GM23338 (cell line): ENCODE data around the gene BFSP2.

Source experiments
- CREB1 ChIP-seq: fragments of 250-450 bp; sonication (Bioruptor Pico); IDR thresholded peaks from 2 replicates; pipeline ENCODE4 v1.5.0; 2020; ENCODE audit warnings: low read depth, mild to moderate bottlenecking, moderate library complexity
- EZH2 ChIP-seq: fragments of 200-600 bp; sonication (generic); IDR thresholded peaks from one replicate; pipeline ENCODE4 v1.8.0; 2017; ENCODE audit warnings: antibody characterized with exemption, mild to moderate bottlenecking, low read depth; ENCODE audit not compliant: unreplicated experiment
- EZH2phosphoT487 ChIP-seq: fragments of 200-600 bp; sonication (generic); IDR thresholded peaks from one replicate; pipeline ENCODE4 v1.8.1; 2018; ENCODE audit warnings: antibody characterized with exemption; ENCODE audit not compliant: unreplicated experiment
- POLR2AphosphoS5 ChIP-seq: IDR thresholded peaks from 2 replicates; pipeline ENCODE4 v1.6.1; 2016; ENCODE audit warnings: antibody characterized with exemption, low read depth
- TF ChIP-seq, protein P1 (sequence below): IDR thresholded peaks from one replicate; pipeline ENCODE4 v1.6.1; 2018; ENCODE audit warnings: antibody characterized with exemption; ENCODE audit not compliant: unreplicated experiment
- TF ChIP-seq, protein P2 (sequence below), 2 experiments: fragments of 200-600 bp in 1 of 2; sonication (generic) in 1 of 2; conservative IDR thresholded peaks; 2 replicates each; pipeline versions ENCODE4 v1.5.1 to v1.6.1; 2016 to 2017; ENCODE audit warnings: antibody characterized with exemption in 2 of 2, low read depth in 2 of 2, mild to moderate bottlenecking in 2 of 2, moderate library complexity in 1 of 2
- TF ChIP-seq, protein P3 (sequence below): IDR thresholded peaks from 2 replicates; pipeline ENCODE4 v1.6.1; 2016; ENCODE audit warnings: antibody characterized with exemption

DNA sequence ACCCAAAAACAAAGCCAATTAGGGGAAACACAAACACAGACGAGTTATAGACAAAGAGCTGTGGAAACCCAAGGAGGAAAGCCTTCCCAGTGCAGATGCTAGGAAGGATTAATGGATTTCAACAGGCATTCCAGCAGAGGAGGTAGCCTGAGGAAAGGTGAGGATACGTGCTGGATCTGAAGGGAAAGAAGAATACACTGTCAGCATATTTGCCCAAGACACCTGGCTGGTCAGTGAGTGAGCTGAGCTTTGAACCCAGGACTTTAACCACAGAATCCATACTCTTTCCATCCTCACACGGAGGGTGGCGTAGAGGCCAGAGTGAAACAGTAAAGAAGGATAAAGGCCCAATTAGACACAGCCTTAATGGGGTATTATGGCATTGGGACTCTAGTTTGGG is 9.1 kb upstream of the BFSP2 start:
- TF ChIP-seq, protein P1, sequence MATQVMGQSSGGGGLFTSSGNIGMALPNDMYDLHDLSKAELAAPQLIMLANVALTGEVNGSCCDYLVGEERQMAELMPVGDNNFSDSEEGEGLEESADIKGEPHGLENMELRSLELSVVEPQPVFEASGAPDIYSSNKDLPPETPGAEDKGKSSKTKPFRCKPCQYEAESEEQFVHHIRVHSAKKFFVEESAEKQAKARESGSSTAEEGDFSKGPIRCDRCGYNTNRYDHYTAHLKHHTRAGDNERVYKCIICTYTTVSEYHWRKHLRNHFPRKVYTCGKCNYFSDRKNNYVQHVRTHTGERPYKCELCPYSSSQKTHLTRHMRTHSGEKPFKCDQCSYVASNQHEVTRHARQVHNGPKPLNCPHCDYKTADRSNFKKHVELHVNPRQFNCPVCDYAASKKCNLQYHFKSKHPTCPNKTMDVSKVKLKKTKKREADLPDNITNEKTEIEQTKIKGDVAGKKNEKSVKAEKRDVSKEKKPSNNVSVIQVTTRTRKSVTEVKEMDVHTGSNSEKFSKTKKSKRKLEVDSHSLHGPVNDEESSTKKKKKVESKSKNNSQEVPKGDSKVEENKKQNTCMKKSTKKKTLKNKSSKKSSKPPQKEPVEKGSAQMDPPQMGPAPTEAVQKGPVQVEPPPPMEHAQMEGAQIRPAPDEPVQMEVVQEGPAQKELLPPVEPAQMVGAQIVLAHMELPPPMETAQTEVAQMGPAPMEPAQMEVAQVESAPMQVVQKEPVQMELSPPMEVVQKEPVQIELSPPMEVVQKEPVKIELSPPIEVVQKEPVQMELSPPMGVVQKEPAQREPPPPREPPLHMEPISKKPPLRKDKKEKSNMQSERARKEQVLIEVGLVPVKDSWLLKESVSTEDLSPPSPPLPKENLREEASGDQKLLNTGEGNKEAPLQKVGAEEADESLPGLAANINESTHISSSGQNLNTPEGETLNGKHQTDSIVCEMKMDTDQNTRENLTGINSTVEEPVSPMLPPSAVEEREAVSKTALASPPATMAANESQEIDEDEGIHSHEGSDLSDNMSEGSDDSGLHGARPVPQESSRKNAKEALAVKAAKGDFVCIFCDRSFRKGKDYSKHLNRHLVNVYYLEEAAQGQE: no peak
- TF ChIP-seq, protein P2, sequence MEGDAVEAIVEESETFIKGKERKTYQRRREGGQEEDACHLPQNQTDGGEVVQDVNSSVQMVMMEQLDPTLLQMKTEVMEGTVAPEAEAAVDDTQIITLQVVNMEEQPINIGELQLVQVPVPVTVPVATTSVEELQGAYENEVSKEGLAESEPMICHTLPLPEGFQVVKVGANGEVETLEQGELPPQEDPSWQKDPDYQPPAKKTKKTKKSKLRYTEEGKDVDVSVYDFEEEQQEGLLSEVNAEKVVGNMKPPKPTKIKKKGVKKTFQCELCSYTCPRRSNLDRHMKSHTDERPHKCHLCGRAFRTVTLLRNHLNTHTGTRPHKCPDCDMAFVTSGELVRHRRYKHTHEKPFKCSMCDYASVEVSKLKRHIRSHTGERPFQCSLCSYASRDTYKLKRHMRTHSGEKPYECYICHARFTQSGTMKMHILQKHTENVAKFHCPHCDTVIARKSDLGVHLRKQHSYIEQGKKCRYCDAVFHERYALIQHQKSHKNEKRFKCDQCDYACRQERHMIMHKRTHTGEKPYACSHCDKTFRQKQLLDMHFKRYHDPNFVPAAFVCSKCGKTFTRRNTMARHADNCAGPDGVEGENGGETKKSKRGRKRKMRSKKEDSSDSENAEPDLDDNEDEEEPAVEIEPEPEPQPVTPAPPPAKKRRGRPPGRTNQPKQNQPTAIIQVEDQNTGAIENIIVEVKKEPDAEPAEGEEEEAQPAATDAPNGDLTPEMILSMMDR (conservative IDR thresholded peaks at IDR 0.05; ENCODE audit: low read depth in 2 of 2): no peak
- no peak for TF ChIP-seq POLR2AphosphoS5
- no peak for TF ChIP-seq EZH2
- TF ChIP-seq, protein P3, sequence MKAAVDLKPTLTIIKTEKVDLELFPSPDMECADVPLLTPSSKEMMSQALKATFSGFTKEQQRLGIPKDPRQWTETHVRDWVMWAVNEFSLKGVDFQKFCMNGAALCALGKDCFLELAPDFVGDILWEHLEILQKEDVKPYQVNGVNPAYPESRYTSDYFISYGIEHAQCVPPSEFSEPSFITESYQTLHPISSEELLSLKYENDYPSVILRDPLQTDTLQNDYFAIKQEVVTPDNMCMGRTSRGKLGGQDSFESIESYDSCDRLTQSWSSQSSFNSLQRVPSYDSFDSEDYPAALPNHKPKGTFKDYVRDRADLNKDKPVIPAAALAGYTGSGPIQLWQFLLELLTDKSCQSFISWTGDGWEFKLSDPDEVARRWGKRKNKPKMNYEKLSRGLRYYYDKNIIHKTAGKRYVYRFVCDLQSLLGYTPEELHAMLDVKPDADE: no peak
- TF ChIP-seq EZH2phosphoT487: no peak
- TF ChIP-seq CREB1 (CRISPR knock-in tag): no peak
